GM10266 (cell line): ENCODE results near the gene LRPPRC.

ENCODE experiments used
- DNase-seq: peaks from one replicate; pipeline ENCODE4 v3.0.0; 2012; ENCODE audit errors: extremely low spot score
- TF ChIP-seq, protein P1 (sequence below): IDR thresholded peaks from 2 replicates; pipeline ENCODE4 v1.5.1; 2012; ENCODE audit warnings: mild to moderate bottlenecking, low read depth; ENCODE audit not compliant: control insufficient read depth, insufficient read depth; ENCODE audit errors: missing control alignments

The LRPPRC gene

DNA sequence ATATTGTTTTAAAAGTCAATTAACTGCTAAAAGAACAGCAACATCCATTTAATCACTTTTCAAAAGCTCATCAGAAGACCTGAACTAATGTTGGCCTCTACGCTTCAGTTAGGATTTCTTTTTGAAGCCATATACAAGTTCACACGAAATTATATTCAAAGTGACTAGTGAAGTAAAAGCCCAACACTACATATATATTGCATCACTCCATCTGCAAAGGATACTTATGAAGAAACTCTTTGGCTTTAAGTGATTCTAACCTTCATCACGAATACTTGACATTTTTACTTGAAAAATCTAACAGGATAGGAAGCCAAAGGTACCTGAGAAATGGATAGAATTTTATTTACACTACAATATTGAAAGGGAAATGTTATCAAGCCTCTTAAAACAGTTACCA, 50.4 kb downstream of the LRPPRC start:
- no peak for DNase-seq
- TF ChIP-seq, protein P1, sequence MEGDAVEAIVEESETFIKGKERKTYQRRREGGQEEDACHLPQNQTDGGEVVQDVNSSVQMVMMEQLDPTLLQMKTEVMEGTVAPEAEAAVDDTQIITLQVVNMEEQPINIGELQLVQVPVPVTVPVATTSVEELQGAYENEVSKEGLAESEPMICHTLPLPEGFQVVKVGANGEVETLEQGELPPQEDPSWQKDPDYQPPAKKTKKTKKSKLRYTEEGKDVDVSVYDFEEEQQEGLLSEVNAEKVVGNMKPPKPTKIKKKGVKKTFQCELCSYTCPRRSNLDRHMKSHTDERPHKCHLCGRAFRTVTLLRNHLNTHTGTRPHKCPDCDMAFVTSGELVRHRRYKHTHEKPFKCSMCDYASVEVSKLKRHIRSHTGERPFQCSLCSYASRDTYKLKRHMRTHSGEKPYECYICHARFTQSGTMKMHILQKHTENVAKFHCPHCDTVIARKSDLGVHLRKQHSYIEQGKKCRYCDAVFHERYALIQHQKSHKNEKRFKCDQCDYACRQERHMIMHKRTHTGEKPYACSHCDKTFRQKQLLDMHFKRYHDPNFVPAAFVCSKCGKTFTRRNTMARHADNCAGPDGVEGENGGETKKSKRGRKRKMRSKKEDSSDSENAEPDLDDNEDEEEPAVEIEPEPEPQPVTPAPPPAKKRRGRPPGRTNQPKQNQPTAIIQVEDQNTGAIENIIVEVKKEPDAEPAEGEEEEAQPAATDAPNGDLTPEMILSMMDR, result no peak

DNA sequence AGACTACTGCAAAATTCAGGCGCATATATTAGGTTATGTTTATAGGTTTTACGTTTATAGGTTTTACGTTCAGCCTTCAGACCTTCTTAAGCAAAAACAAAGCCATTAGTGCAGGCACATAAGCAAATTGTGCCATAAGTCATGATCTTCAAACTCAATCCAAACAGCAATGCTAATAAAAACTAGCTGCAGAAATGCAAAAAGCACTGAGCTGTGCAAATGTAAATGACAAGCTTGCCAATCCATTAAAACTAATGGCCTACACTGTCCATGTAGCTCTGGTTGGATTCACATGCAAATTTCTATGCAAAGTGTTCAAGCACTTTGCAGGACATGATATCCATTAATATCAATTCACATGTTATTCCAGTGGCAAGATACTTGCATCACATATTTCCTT, 50.9 kb downstream of the LRPPRC start:
- no peak for DNase-seq
- TF ChIP-seq, protein P1, result no peak

DNA sequence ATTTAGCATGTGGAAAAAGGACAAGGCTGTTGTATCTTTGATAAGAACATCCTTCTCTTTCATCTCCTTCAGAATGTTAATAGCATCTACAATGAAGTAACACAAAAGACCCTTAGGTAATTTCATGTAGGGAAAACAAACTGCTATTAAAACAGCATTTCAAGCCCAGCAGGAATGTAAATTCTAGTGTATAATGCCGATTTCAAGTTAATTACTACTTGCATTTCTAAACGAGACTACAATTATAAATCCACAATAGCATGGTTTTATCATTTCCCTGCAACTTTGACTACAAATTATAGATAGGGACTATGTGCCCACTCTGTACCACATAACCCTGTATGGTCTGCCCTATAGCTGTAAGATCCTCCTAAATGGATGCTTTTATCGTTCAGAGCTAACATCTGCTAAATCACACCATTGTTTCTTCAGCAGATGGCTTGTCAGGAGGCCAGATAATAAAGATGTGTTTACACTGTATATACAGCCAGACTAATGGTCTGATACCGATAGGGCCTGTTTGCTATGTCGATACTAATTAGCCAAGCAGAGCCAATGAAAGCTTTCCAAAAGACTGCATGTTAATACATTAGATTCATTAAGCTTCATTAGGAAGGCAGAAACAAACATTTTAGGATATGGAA, 51.9 kb downstream of the LRPPRC start:
- TF ChIP-seq, protein P1, result no peak
- DNase-seq, result no peak

DNA sequence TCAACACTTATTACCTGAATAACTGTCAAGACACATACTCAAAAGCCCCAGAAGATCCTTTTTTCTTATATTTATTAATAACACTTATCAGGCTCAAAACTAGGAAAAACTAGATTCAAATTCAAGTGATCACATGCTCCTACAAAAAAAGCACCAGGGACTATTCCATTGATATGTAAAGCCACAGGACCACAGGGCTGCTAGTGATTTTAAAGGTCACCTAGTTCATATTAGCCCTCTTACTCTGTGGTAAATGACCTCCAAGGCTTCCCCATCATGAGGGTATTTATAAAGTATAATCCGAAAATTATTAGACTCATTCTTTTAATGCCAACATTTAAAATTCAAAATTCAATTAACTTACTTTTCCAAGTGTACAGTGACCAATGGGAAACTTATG, 52.5 kb downstream of the LRPPRC start:
- no peak for DNase-seq
- TF ChIP-seq, protein P1, result no peak

DNA sequence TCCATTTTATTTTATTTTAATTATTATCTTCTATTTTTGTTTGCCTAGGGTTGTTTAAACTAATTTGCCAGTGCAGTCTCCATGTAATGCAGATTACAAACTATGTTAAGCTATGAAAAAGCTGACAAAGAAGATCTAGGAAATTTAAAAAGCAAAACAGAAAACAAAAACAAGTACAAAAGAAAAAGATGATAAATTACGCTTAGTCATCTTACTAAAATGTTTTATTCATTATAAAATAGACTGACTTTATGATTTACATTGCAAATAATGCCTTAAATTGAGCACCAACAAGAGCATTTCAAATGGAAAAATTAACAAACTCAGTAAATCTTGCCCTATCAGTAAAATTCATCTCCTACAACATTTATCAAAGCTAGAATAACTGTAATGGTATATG, 52.9 kb downstream of the LRPPRC start:
- DNase-seq, result no peak
- TF ChIP-seq, protein P1, result no peak

DNA sequence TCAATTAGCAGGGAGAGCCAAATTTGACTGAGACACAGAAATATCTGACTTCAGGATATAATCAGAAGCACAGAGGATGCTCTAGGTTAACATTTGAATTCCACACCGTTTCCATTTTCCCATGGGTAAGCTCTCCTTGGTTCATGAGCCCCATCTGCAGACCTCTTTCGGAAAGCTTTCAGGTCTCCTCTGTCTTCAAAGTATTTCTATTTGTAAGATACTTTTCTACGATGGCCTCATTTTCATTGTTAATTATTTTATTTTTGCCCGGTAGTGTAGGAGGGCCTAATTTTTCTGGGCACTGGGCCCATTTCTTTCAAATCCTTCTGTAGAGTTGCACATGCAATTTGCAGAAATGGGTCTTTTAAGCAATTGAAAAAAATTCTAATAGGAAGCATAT, 53.8 kb downstream of the LRPPRC start:
- DNase-seq, result no peak
- TF ChIP-seq, protein P1, result no peak

DNA sequence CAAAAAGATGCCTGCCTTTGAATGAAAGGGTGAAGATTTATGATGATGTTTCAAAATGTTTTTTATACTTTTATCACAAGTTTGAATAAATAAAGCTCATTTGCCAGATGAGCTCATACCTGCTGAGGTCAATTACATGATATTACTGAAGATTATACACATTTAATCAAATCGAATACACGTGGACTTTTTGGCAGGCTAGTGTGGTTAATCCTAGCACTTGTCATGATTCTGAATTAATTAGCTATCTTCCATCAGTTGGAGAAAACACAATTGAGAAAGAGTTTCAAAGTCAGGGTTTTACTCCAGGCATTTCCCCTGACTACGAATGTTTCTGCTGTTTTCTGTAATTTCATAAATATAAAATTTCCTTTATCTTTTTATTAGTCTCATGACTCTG, 54.4 kb downstream of the LRPPRC start:
- TF ChIP-seq, protein P1, result no peak
- DNase-seq, result no peak
